WTC11 (cell line): ENCODE data around the gene RBBP4. TPM values are rescaled to one million over a fixed set of nuclear protein-coding genes. Genes with fewer than 3 reads are reported as not detected.
A peak's percentile ranks its signal among the peaks of the same experiment; 100 is the strongest.

Source experiments
- ATAC-seq: fragments of 200-7000 bp; cut with Tn5 transposase; 2 replicates; pipeline ENCODE4 v1.10.0; 2021; ENCODE audit warnings: mild to moderate bottlenecking, moderate library complexity
- CTCF ChIA-PET: fragments of 300-600 bp; sonication (Branson Sonifier 250); formaldehyde crosslinking; loops from one replicate; lab custom pipeline; 2021; ENCODE audit warnings: antibody characterized with exemption; lab: Charles Lee
- POLR2A ChIA-PET: fragments of 350-600 bp; sonication (Branson Sonifier 250); formaldehyde crosslinking; loops from one replicate; lab custom pipeline; 2021; ENCODE audit warnings: antibody characterized with exemption; lab: Charles Lee
- DNase-seq: peaks from one replicate; pipeline ENCODE4 v3.0.0; 2021; ENCODE audit warnings: low spot score
- H3K27ac Mint-ChIP-seq: 2 replicates; pipeline ENCODE4 v1.8.0; 2021; ENCODE audit warnings: mixed read lengths
- H3K27me3 Mint-ChIP-seq: 2 replicates; pipeline ENCODE4 v1.8.0; 2021; ENCODE audit warnings: low read depth, mild to moderate bottlenecking, moderate library complexity, mixed read lengths
- H3K36me3 Mint-ChIP-seq: 2 replicates; pipeline ENCODE4 v1.8.0; 2021; ENCODE audit warnings: mixed read lengths
- H3K4me1 Mint-ChIP-seq: 2 replicates; pipeline ENCODE4 v1.8.0; 2022; ENCODE audit warnings: mixed read lengths
- H3K4me3 Mint-ChIP-seq: 2 replicates; pipeline ENCODE4 v1.8.0; 2021; ENCODE audit warnings: mild to moderate bottlenecking, moderate library complexity, mixed read lengths
- H3K9me3 Mint-ChIP-seq: 2 replicates; pipeline ENCODE4 v1.8.0; 2021; ENCODE audit warnings: mixed read lengths
- ATF2 ChIP-seq: sonication (generic); formaldehyde crosslinking; IDR thresholded peaks from 2 replicates; pipeline ENCODE4 v1.8.1; 2022; ENCODE audit warnings: low read depth, missing genetic modification reagents, borderline replicate concordance
- CDX4 ChIP-seq: fragments of 250-450 bp; sonication (Bioruptor Pico); IDR thresholded peaks from 2 replicates; pipeline ENCODE4 v1.9.0; 2021; ENCODE audit warnings: moderate library complexity, mild to moderate bottlenecking, inconsistent platforms, borderline replicate concordance
- CREB1 ChIP-seq: sonication (generic); formaldehyde crosslinking; IDR thresholded peaks from 2 replicates; pipeline ENCODE4 v1.8.0; 2023; ENCODE audit warnings: mild to moderate bottlenecking, missing genetic modification reagents
- ETV6 ChIP-seq: sonication (generic); formaldehyde crosslinking; IDR thresholded peaks from 2 replicates; pipeline ENCODE4 v1.8.1; 2022; ENCODE audit warnings: mild to moderate bottlenecking, missing genetic modification reagents
- FOXJ3 ChIP-seq: sonication (generic); formaldehyde crosslinking; IDR thresholded peaks from 2 replicates; pipeline ENCODE4 v1.9.0; 2021; ENCODE audit warnings: missing genetic modification reagents, mild to moderate bottlenecking, borderline replicate concordance
- FOXP1 ChIP-seq: sonication (generic); formaldehyde crosslinking; IDR thresholded peaks from 2 replicates; pipeline ENCODE4 v1.8.0; 2022; ENCODE audit warnings: missing genetic modification reagents, mild to moderate bottlenecking, moderate library complexity, borderline replicate concordance
- NR3C1 ChIP-seq: sonication (generic); formaldehyde crosslinking; conservative IDR thresholded peaks from 2 replicates; pipeline ENCODE4 v1.8.1; 2023; ENCODE audit warnings: low read depth, mild to moderate bottlenecking, missing genetic modification reagents
- ZNF138 ChIP-seq: sonication (generic); formaldehyde crosslinking; conservative IDR thresholded peaks from 2 replicates; pipeline ENCODE4 v1.8.1; 2022; ENCODE audit warnings: mild to moderate bottlenecking, moderate library complexity, missing genetic modification reagents
- ZNF219 ChIP-seq: sonication (generic); formaldehyde crosslinking; IDR thresholded peaks from 2 replicates; pipeline ENCODE4 v1.8.0; 2023; ENCODE audit warnings: missing genetic modification reagents, mild to moderate bottlenecking, borderline replicate concordance
- ZNF232 ChIP-seq: sonication (generic); formaldehyde crosslinking; IDR thresholded peaks from 2 replicates; pipeline ENCODE4 v1.8.0; 2022; ENCODE audit warnings: mild to moderate bottlenecking, missing genetic modification reagents
- total RNA-seq: library from RNA; stranded (reverse); gene quantifications from 3 replicates; pipeline ENCODE4 v1.2.3, GENCODE V29; 2021
- TF ChIP-seq, protein P1 (sequence below): fragments of 250-450 bp; sonication (Bioruptor Pico); conservative IDR thresholded peaks from 2 replicates; pipeline ENCODE4 v1.9.0; 2021; ENCODE audit warnings: mild to moderate bottlenecking
- TF ChIP-seq, protein P2 (sequence below): sonication (generic); formaldehyde crosslinking; IDR thresholded peaks from 2 replicates; pipeline ENCODE4 v1.8.0; 2022; ENCODE audit warnings: mild to moderate bottlenecking, missing genetic modification reagents
- TF ChIP-seq, protein P3 (sequence below): sonication (generic); formaldehyde crosslinking; IDR thresholded peaks from 2 replicates; pipeline ENCODE4 v1.8.0; 2022; ENCODE audit warnings: mild to moderate bottlenecking, missing genetic modification reagents
- TF ChIP-seq, protein P4 (sequence below): sonication (generic); formaldehyde crosslinking; IDR thresholded peaks from 2 replicates; pipeline ENCODE4 v1.8.0; 2023; ENCODE audit warnings: missing genetic modification reagents

RBBP4 gene
- total RNA-seq, 1 experiment from 2014 or later: 331 TPM

DNA sequence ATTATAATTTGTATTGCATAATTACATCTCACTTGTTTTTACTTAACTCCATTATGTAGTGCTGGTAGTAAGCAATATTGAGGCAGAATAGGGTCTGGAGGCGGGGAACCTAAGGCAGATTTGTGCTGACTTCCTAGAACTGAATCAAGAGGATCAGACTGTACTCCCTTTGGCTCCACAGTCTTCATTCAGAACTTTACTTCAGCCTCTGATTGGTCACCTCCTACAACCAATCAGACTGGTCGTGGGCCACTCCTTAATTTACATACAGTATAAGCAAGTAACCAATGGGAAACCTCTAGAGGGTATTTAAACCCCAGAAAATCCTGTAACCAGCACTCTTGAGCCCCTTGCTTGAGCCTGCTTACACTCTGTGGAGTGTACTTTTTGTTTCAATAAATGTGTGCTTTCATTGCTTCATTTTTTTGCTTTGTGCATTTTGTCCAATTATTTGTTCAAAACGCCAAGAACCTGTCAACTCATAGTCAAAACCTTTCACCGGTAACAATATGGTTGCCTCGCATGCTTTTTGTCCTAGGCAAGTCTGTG, 32.3 kb upstream of the RBBP4 start:
- TF ChIP-seq ZNF232 (CRISPR knock-in tag) (no peak), ATF2 (no peak), NR3C1 (CRISPR knock-in tag) (no peak), ZNF219 (CRISPR knock-in tag) (no peak)
- TF ChIP-seq, protein P1, sequence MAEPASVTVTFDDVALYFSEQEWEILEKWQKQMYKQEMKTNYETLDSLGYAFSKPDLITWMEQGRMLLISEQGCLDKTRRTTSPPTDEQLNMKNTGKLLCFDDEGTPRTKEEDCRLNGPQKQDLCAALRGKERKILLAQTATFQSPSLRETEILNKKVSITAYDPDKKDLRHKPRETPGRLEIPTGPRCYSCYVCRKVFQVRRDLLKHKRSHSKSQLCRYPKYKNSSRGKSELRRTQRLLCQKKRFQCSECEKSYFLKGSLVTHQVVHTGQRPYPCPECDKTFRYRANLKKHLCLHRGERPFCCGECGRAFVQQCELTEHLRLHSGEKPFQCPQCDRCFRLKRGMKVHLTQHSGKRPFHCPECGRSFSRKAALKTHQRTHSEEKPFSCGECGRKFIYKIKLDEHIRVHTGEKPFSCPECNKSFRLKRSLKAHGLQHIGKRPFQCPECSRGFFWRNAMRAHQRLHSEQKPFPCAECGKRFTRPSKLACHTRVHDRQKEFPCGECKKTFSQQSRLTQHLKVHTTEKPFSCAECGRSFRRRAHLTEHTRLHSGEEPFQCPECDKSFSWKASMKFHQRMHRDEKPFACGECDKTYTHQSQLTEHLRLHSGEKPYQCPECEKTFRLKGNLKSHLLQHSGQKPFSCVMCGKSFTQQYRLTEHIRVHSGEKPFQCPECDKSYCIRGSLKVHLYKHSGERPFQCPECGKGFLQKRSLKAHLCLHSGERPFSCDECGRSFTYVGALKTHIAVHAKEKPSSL (CRISPR knock-in tag): no peak
- TF ChIP-seq, all 79 proteins: peak for 0
- CTCF ChIA-PET: no interaction called here
- no peaks in the 10 kb centered on the region for H3K27me3 Mint-ChIP-seq
- 0 out of 2 replicates have a peak, but pooled peaks cover 5% of the 10 kb centered on the region for H3K9me3 Mint-ChIP-seq
- no peaks in the 10 kb centered on the region for H3K4me1 Mint-ChIP-seq
- H3K27ac Mint-ChIP-seq: no peak overlapping the region
- peaks cover 18% of the 10 kb centered on the region for H3K36me3 Mint-ChIP-seq
- POLR2A ChIA-PET: no interaction called here
- H3K4me3 Mint-ChIP-seq: no peak overlapping the region
- DNase-seq (no peak), ATAC-seq (peak; percentile 74)

GRCh38 chr1:32619701-32620485, 31.1 kb upstream of the RBBP4 start:
- no peak overlapping the region for H3K27ac Mint-ChIP-seq
- POLR2A ChIA-PET: no interaction called here
- no peaks in the 10 kb centered on the region for H3K4me1 Mint-ChIP-seq

More at GRCh38 chr1:32619701-32620485, 31.1 kb upstream of the RBBP4 start:
- Mint-ChIP-seq H3K9me3 (0 out of 2 replicates have a peak, but pooled peaks cover 5% of the 10 kb centered on the region), H3K4me3 (no peak overlapping the region), H3K36me3 (peaks cover 18% of the 10 kb centered on the region), H3K27me3 (no peaks in the 10 kb centered on the region)
- TF ChIP-seq, protein P2, sequence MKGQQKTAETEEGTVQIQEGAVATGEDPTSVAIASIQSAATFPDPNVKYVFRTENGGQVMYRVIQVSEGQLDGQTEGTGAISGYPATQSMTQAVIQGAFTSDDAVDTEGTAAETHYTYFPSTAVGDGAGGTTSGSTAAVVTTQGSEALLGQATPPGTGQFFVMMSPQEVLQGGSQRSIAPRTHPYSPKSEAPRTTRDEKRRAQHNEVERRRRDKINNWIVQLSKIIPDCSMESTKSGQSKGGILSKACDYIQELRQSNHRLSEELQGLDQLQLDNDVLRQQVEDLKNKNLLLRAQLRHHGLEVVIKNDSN (CRISPR knock-in tag): no peak
- TF ChIP-seq, protein P3, sequence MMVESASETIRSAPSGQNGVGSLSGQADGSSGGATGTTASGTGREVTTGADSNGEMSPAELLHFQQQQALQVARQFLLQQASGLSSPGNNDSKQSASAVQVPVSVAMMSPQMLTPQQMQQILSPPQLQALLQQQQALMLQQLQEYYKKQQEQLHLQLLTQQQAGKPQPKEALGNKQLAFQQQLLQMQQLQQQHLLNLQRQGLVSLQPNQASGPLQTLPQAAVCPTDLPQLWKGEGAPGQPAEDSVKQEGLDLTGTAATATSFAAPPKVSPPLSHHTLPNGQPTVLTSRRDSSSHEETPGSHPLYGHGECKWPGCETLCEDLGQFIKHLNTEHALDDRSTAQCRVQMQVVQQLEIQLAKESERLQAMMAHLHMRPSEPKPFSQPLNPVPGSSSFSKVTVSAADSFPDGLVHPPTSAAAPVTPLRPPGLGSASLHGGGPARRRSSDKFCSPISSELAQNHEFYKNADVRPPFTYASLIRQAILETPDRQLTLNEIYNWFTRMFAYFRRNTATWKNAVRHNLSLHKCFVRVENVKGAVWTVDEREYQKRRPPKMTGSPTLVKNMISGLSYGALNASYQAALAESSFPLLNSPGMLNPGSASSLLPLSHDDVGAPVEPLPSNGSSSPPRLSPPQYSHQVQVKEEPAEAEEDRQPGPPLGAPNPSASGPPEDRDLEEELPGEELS: no peak
- TF ChIP-seq FOXJ3 (no peak), CREB1 (CRISPR knock-in tag) (no peak), ZNF138 (CRISPR knock-in tag) (no peak), FOXP1 (CRISPR knock-in tag) (no peak), CDX4 (CRISPR knock-in tag) (no peak), ETV6 (CRISPR knock-in tag) (no peak)
- TF ChIP-seq, protein P4, sequence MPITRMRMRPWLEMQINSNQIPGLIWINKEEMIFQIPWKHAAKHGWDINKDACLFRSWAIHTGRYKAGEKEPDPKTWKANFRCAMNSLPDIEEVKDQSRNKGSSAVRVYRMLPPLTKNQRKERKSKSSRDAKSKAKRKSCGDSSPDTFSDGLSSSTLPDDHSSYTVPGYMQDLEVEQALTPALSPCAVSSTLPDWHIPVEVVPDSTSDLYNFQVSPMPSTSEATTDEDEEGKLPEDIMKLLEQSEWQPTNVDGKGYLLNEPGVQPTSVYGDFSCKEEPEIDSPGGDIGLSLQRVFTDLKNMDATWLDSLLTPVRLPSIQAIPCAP (CRISPR knock-in tag): no peak
- DNase-seq: no peak
- ATAC-seq: no peak
- CTCF ChIA-PET: interaction anchor here (0.9 to 2.0 kb wide), 3 partner anchors 17 to 212 kb away, joined by 3 to 15 read pairs (median 4); no protein-coding TSS in a partner anchor
